GM18526 (cell line): ENCODE data around the gene NECAP2.

ENCODE experiments used
- POLR2A ChIP-seq: IDR thresholded peaks from 3 replicates; pipeline ENCODE4 v1.6.1; 2011; ENCODE audit not compliant: insufficient read length; ENCODE audit errors: extremely low read depth

Gene NECAP2

GRCh38 chr1:16440470-16441281 lies at the start of gene NECAP2:
TSS of gene NECAP2 (plus strand) at chr1:16440724. CDS start at chr1:16440762, 38 bp downstream.
- peak; percentile 95 for TF ChIP-seq POLR2A

- no peak for TF ChIP-seq POLR2A
Observed at GRCh38 chr1:16391411-16391810, 49.1 kb upstream of the NECAP2 start.

GRCh38 chr1:16392740-16393569 lies 47.6 kb upstream of the NECAP2 start:
- no peak for TF ChIP-seq POLR2A

GRCh38 chr1:16393570-16394521 lies 46.7 kb upstream of the NECAP2 start:
- TF ChIP-seq POLR2A: no peak

GRCh38 chr1:16394977-16395376 lies 45.5 kb upstream of the NECAP2 start:
- TF ChIP-seq POLR2A: no peak

- TF ChIP-seq POLR2A: no peak
Observed at GRCh38 chr1:16396591-16396990, 43.9 kb upstream of the NECAP2 start.

- TF ChIP-seq POLR2A: no peak
Observed at GRCh38 chr1:16397120-16397519, 43.4 kb upstream of the NECAP2 start.

- no peak for TF ChIP-seq POLR2A
Observed at GRCh38 chr1:16398371-16398953, 42.1 kb upstream of the NECAP2 start.

- no peak for TF ChIP-seq POLR2A
Observed at GRCh38 chr1:16402742-16403141, 37.8 kb upstream of the NECAP2 start.

GRCh38 chr1:16405441-16405840 lies 35.1 kb upstream of the NECAP2 start:
- no peak for TF ChIP-seq POLR2A

GRCh38 chr1:16406868-16407267 lies 33.7 kb upstream of the NECAP2 start:
- no peak for TF ChIP-seq POLR2A

GRCh38 chr1:16409536-16410152 lies 30.9 kb upstream of the NECAP2 start:
- no peak for TF ChIP-seq POLR2A

- no peak for TF ChIP-seq POLR2A
Observed at GRCh38 chr1:16410803-16411202, 29.7 kb upstream of the NECAP2 start.

- TF ChIP-seq POLR2A: no peak
Observed at GRCh38 chr1:16413191-16413590, 27.3 kb upstream of the NECAP2 start.

- TF ChIP-seq POLR2A: no peak
Observed at GRCh38 chr1:16418823-16419425, 21.6 kb upstream of the NECAP2 start.
